ENCODE measurements around the gene CWC27. TPM values are rescaled to one million over a fixed set of nuclear protein-coding genes. Genes with fewer than 3 reads are reported as not detected.

CWC27 gene
- total RNA-seq, 1 donor from 2014 or later, result 33.4 TPM

GRCh38 chr5:64918083-64918482, 149.4 kb downstream of the CWC27 start:
- DNase-seq (ENCODE audit: low spot score, unreplicated experiment), result no peak
- Mint-ChIP-seq H3K4me3 (ENCODE audit: low read depth) (no peak overlapping the region), H3K27ac (no peak overlapping the region), H3K27me3 (no peaks in the 10 kb centered on the region), H3K4me1 (ENCODE audit: low read depth) (no peaks in the 10 kb centered on the region), H3K9me3 (ENCODE audit: low read depth) (peaks cover 24% of the 10 kb centered on the region), H3K36me3 (ENCODE audit: insufficient read depth) (peaks cover 21% of the 10 kb centered on the region)
- TF ChIP-seq, protein P1, sequence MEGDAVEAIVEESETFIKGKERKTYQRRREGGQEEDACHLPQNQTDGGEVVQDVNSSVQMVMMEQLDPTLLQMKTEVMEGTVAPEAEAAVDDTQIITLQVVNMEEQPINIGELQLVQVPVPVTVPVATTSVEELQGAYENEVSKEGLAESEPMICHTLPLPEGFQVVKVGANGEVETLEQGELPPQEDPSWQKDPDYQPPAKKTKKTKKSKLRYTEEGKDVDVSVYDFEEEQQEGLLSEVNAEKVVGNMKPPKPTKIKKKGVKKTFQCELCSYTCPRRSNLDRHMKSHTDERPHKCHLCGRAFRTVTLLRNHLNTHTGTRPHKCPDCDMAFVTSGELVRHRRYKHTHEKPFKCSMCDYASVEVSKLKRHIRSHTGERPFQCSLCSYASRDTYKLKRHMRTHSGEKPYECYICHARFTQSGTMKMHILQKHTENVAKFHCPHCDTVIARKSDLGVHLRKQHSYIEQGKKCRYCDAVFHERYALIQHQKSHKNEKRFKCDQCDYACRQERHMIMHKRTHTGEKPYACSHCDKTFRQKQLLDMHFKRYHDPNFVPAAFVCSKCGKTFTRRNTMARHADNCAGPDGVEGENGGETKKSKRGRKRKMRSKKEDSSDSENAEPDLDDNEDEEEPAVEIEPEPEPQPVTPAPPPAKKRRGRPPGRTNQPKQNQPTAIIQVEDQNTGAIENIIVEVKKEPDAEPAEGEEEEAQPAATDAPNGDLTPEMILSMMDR (IDR thresholded peaks at IDR 0.05; ENCODE audit: unreplicated experiment), result no peak

DNA sequence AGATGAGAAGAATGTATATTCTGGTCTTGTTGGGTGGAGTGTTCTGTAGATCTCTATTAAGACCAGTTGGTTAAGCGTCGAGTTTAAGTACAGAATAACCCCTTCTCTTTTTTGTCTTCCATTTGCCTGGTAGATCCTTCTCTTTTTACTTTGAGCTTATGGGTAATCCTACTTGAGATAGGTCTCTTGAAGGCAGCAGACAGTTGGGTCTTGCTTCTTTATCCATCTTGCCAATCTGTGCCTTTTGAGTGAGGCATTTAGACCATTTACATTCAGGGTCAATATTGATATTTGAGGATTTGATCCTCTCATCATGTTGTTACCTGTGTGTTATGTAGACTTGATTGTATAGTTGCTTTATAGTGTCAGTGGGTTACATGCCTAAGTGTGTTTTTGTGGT, 152.7 kb downstream of the CWC27 start:
- peaks cover 21% of the 10 kb centered on the region for H3K36me3 Mint-ChIP-seq (ENCODE audit: insufficient read depth)
- no peaks in the 10 kb centered on the region for H3K4me1 Mint-ChIP-seq (ENCODE audit: low read depth)
- H3K27me3 Mint-ChIP-seq, result no peaks in the 10 kb centered on the region
- H3K27ac Mint-ChIP-seq, result no peak overlapping the region
- TF ChIP-seq, protein P1 (IDR thresholded peaks at IDR 0.05; ENCODE audit: unreplicated experiment), result no peak
- H3K9me3 Mint-ChIP-seq (ENCODE audit: low read depth), result peaks cover 24% of the 10 kb centered on the region
- no peak overlapping the region for H3K4me3 Mint-ChIP-seq (ENCODE audit: low read depth)
- no peak for DNase-seq (ENCODE audit: low spot score, unreplicated experiment)

DNA sequence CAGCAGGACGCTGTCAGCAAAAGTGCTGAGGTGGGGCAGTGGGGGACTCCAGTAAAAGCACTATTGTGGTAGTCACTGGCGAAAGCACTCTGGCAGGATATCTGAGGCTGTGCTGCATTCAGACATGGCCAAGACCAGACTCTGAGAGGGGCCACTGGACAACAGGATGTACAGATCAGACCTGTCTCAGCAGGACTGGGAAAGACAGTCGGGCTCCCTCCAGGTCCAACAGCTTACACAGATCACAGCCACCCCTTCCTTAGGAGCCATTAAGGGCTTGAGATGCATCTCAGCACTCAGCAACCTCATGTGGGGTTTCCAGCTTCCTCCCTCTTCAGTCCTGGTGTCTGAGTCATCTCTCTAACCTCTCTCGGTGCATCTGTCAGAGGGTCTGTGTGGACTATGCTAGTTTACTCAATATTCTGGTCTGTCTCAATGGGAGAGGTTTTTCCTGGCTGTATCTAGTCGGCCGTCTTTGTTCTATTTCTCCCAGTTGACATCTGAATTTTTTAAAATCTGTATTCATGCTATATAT, 154.5 kb downstream of the CWC27 start:
- Mint-ChIP-seq H3K9me3 (ENCODE audit: low read depth) (peaks cover 14% of the 10 kb centered on the region), H3K27me3 (no peaks in the 10 kb centered on the region), H3K4me3 (ENCODE audit: low read depth) (no peak overlapping the region), H3K36me3 (ENCODE audit: insufficient read depth) (peaks cover 20% of the 10 kb centered on the region), H3K27ac (no peak overlapping the region), H3K4me1 (ENCODE audit: low read depth) (no peaks in the 10 kb centered on the region)
- no peak for DNase-seq (ENCODE audit: low spot score, unreplicated experiment)
- TF ChIP-seq, protein P1 (IDR thresholded peaks at IDR 0.05; ENCODE audit: unreplicated experiment), result no peak

DNA sequence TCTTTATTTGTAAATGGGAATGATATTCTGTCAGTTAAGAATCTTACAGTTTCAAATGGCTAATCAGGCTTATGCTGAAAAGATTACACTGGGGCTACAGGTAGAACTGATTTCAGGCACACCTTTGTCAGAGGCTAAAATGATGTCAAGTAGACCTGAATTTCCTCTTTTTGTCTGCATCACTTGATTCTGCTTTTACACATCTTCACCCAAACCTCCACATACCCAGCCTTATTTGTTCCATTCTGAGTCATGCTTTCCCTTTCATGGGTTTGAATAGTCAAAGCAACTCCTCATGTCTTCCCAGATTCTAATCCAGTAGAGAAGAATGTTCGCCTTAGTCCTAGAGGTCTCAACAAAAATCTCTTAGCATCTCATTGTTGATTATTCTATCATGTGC, 156.4 kb downstream of the CWC27 start:
- TF ChIP-seq, protein P1 (IDR thresholded peaks at IDR 0.05; ENCODE audit: unreplicated experiment), result no peak
- DNase-seq (ENCODE audit: low spot score, unreplicated experiment), result no peak
- no peaks in the 10 kb centered on the region for H3K27me3 Mint-ChIP-seq
- no peak overlapping the region for H3K27ac Mint-ChIP-seq
- H3K4me3 Mint-ChIP-seq (ENCODE audit: low read depth), result no peak overlapping the region
- H3K36me3 Mint-ChIP-seq (ENCODE audit: insufficient read depth), result peaks cover 21% of the 10 kb centered on the region
- H3K9me3 Mint-ChIP-seq (ENCODE audit: low read depth), result peaks cover 17% of the 10 kb centered on the region
- no peaks in the 10 kb centered on the region for H3K4me1 Mint-ChIP-seq (ENCODE audit: low read depth)

GRCh38 chr5:64929833-64930232, 161.1 kb downstream of the CWC27 start:
- no peak overlapping the region for H3K27ac Mint-ChIP-seq
- no peak overlapping the region for H3K4me3 Mint-ChIP-seq (ENCODE audit: low read depth)
- H3K4me1 Mint-ChIP-seq (ENCODE audit: low read depth), result no peaks in the 10 kb centered on the region

More at GRCh38 chr5:64929833-64930232, 161.1 kb downstream of the CWC27 start:
- H3K36me3 Mint-ChIP-seq (ENCODE audit: insufficient read depth), result peaks cover 14% of the 10 kb centered on the region
- peaks cover 8% of the 10 kb centered on the region for H3K9me3 Mint-ChIP-seq (ENCODE audit: low read depth)
- TF ChIP-seq, protein P1 (IDR thresholded peaks at IDR 0.05; ENCODE audit: unreplicated experiment), result no peak
- DNase-seq (ENCODE audit: low spot score, unreplicated experiment), result no peak
- no peaks in the 10 kb centered on the region for H3K27me3 Mint-ChIP-seq
